ENCODE results near the gene DSTN.

DSTN gene

DNA sequence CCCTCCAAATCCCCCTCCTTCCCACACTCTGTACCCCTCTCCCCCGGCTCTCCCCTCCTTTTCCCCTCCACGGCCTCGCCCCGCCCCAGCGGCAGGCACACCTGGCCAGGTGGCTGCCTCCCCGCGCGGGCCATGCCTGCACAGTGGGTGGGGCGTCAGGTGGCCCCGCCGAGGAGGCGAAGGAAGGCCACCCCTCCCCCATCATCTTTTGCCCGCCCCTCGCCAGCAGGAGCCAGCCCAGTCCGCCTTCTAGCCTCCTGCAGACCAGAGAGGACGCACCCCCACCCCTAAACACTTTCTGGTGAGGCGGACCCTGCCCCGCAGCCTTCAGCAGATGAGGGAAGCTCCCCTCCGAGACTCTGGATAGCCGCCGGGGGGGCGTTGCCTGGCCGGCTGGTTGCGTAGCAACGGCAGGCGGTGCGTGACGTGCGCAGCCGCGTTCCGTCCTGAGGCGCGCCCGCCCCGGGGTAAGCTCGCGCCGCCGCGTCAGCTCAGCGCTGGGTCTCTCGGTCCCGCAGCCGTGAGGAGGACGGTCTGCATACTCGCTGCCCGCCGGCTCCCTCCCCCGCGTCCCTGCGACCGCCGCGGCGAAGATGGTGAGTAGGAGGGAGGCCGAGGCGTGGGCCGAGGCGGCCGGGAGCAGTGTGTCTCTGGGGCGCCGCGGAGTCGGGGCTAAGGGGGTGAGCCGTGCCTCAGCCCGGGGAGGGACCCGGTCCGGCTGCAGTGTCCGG lies at the start of gene DSTN:
Gene DSTN (plus strand): TSS at position 460 of the 731 bp plus-strand sequence. CDS start 134 bp downstream, at position 594.
- peak; percentile 94 for DNase-seq (ENCODE audit: low spot score)

DNA sequence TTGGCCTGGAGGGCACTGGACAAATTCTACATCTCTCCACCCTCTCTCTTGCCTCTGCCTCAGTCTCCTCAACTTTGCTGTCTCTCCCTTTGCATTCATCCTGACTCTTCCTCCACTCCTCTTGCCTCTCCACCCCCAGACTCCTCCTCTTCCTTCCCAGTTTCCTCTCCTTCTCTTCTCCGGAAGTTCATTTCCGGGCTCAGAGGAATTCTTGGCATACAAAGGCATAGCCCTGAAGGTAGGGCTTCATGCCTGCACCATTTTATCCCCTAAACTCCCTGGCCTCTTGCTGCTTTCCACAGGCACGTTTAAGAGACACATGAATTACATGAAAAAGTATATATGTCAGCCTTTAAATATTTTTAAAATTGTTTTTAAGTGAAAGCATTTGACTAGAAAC lies 49.3 kb upstream of the DSTN start:
- DNase-seq (ENCODE audit: low spot score), result no peak

DNA sequence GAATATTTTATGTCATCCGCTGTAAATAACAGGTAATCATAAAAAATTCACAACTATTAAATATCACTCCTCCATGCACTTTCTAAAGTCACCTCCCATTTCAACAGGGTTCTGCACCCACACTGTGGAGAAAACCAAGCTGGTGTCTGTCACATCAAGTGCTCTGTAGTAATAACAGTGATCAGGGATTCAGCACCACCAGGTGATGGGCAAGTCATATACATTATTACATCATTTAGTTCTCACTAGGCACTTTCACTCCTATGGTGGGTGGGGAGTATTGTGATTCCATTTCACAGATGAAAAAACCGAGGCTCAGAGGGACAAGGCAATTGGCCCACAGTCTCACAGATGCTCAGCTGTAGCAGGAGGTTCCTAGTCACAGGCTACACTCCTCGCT lies 47.3 kb upstream of the DSTN start:
- no peak for DNase-seq (ENCODE audit: low spot score)

DNA sequence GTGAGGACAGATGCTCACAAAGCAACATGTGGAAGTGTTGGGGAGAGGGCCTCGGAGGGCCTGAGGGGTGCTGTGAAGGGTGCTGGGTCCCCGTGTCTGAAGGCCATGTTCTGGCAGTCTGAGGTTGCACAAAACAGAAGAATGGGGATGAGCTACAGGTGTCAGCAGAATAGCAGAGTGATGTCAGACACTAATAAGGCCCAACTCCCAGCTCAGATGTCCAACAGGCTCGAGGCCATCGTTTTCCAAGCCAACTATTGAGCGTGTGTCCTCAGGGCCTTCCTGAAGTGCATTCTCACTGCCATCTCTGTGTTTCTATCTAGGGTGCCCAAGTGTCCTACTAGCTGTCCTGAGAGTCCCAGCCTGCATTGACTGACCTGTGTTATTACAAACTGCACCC lies 46.5 kb upstream of the DSTN start:
- DNase-seq (ENCODE audit: low spot score), result no peak

DNA sequence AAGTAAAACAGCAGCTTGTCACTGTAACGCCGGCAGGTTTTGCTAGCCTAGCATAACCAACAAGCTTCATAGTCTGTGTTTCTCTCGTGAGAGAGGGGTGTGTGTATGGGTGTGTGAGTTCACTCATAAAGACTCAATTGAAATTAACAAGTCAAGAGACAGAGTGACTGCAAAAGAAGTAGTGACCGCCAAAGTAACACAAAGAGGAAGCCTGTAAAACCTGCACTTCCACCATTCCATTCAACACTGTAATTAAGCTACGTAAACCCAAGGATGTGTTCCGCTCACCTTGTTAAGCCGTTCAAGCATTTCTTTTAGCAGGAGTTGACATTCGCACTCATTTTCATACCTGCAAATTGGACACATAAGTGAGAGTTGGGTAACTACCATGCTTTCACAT lies 45.3 kb upstream of the DSTN start:
- no peak for DNase-seq (ENCODE audit: low spot score)

DNA sequence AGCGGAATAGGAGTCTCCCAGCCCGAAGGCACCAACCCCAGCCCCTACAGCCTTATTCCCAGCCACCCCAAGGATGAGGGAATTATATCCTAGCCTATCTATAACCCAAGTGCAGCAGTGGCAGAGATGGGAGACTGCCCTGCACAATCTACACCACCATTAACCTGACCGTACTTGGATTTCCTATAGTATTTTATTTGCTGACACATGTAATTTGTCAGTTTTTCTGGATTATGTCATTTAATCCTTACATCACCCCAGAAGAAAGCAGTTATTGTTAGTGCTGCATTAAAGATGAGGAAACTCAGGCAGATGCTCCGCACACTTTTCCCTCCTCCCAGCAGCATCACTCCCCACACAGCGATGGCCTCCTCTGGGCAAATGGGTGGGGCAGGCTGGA lies 44.7 kb upstream of the DSTN start:
- DNase-seq (ENCODE audit: low spot score), result no peak

DNA sequence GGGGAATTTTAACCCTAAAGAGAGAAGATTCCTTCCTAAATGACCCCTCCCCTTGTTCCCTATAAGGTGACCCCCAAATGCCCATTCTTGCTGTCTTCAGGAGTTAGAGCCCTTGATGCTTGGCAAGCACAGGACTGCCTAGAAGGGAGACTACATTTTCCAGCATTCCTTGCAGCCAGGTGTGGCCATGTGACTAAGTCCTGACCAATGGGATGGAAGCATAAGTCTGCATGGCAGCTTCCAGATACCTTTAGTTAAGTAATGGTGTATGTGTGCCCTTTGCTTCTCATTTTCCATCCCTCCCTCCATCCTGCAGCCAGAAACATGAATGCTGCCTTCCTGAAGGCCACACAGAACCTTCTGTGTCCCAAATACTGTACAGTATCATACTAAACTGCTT lies 44.2 kb upstream of the DSTN start:
- DNase-seq (ENCODE audit: low spot score), result peak; percentile 76

DNA sequence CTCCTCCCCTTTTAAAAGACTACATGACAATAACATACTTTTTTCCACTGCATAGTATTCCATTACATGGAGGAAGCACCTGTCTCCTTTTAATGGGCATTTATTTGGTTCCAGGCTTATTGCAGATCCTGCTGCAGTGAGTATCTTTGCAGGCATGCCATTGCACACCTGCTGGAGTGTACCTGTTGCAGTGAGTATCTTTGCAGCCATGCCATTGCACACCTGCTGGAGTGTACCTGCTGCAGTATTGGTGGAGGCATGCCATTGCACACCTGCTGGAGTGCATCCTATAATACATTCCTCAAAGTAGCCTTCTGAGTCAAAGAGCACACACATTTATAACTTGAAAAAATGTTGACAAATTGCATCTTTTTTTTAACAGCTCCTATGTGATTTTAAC lies 40.3 kb upstream of the DSTN start:
- DNase-seq (ENCODE audit: low spot score), result no peak

DNA sequence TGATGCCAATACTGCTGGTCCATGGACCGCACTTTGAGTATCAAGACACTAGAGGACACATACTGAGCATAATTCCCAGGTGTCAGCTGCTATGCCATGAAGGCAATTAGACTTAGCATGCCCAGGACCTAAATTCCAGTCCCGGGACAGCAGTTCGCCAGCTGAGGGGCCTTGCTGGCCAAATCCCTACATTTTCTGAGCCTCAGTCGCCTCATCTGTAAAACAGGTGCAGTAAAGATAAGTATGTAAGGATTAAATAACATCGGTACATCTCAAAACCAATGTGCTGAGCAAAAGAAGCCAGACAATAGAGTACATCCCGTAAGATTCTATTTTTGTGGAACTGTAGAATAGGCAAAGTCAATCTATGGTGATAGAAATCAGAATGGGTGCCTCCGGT lies 39.7 kb upstream of the DSTN start:
- no peak for DNase-seq (ENCODE audit: low spot score)

DNA sequence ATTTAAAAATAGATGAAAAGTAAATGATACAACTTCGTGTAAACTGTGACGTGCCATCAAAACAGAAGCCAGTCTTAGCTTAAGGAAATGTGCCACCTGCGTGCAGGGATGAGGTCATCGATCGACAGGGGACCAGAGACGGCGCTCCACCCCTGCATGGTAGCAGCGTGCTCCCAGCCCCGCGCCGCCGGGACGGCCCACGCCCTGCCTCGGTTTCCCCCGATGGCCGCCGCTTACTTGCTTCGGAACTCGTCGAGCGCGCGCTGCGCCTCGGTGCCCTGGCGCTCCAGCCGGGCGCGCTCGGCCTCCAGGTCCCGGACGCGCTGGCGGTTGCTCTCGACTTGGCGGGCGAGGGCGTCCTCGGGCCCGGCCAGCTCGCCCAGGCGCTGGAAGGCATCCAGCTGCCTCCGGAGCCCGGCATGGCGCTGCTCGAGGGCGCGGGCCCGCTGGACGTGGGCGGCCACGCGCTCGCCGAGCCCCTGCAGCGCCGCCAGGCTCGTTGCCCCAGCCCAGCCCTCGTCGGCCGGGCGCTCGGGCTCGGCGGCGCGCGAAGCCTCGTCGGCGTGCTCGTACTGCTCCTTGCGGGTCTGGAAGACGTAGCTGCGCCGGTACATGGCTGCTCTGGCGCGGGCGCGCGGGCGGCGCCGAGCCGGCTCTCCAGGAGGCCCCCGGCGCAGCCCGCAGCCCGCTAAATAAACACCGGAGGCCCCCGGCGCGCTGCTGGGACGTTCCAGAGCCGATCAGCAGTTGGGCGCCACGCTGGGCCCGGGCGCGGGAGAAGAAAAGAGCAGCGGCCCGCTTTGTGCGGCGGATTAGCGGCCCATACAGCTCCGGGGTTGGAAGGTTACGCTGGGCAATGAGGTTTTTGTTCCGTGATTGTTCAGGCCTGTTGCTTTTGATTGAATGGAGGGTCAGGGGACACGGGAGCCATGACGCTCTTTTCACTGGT lies 38.9 kb upstream of the DSTN start, which contains the start of gene BFSP1:
Gene BFSP1 (minus strand): TSS at position 664 of the 949 bp plus-strand sequence. CDS start 50 bp downstream, at position 614.
- DNase-seq (ENCODE audit: low spot score), result peak; percentile 77

DNA sequence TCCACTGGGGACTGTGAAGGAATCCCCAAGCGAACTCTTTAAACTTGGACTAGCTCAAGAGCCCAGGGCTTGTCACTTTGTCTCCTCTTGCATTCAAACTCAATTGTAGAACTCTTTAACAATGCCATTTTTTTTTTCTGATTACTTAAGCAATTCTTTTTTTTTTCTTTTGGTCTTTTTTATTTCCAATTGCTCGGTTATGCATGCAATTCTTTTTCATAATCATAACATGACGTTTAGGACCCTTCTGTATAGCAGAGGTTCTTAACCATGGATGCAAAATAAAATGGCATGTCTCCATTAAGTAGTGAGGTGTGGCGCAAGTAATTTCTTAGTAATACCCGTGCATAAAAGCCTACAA lies 38.2 kb upstream of the DSTN start:
- DNase-seq (ENCODE audit: low spot score), result no peak

DNA sequence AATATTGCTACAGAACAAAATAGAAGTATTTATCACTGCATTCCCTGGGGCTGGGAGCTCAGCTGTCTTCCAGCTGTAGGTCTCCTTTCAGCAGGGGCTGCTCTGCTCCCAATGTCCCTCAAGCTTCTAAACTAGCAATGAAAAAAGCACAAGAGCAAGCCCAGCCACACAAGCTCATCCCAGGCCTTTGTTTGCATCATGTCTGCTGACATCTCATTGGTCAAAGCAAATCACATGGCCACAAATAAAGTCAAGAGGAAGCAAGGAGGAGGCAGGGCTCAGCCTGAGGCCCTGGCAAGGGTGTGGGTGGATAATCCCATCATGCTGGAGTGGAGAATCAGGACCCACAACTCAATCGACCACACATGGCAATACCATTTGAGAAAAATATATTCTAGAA lies 36.5 kb upstream of the DSTN start:
- peak; percentile 76 for DNase-seq (ENCODE audit: low spot score)

DNA sequence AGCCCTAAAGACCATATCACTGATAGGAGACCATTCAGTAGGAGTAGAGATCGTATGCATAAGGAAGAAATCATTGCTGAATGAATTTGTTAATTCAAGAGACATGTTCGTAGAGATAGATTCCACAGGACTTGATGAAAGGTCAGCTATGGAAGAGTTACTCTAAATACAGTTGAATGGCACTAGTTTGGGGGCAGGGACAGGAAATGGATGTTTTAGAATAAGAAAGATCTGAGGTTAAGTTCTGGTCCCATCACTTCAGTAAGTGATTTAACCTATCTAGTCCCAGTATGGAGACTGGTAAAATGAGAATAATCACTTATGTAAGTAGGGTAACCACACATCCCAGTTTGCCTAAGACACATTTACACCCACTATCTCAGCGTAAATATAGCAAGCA lies 35.8 kb upstream of the DSTN start:
- DNase-seq (ENCODE audit: low spot score), result no peak

DNA sequence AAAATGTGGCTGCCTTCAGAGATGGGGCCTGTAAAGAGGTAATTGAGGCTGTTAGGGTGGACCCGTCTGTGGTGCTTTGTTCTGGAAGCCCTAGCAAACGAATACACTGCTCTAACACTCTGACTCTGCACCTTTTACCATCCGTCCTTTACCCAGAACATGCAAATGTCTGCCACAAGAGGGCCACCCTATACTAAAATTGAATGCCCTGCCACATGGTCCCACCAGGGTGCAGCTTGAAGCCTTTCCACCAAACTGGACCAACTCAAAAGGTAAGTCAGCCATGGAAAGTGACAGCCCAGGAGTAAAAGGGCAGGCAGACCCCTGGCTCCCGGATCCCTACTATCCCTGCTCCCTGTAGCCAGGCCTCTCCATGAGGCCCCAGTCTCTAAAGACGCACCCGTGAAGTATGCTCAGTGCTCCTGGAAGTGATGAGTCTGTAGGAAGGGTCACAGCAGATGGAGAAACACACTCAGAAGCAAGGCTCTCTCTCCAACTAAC lies 32.9 kb upstream of the DSTN start:
- peak; percentile 88 for DNase-seq (ENCODE audit: low spot score)

DNA sequence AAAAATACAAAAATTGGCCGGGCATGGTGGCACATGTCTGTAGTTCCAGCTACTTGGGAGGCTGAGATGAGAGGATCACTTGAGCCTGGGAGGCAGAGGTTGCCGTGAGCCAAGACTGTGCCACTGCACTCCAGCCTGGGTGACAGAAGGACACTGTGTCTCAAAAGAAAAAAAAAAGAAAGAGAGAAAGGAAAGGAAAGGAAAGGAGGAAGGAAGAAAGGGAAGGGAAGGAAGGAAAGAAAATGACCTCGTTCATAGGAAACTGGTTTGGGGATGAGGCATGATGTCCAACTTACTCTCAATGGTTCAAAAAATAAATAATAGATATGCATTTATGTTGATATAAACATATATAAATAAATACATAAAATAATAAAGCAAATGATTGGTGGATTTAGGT lies 31.9 kb upstream of the DSTN start:
- no peak for DNase-seq (ENCODE audit: low spot score)

DNA sequence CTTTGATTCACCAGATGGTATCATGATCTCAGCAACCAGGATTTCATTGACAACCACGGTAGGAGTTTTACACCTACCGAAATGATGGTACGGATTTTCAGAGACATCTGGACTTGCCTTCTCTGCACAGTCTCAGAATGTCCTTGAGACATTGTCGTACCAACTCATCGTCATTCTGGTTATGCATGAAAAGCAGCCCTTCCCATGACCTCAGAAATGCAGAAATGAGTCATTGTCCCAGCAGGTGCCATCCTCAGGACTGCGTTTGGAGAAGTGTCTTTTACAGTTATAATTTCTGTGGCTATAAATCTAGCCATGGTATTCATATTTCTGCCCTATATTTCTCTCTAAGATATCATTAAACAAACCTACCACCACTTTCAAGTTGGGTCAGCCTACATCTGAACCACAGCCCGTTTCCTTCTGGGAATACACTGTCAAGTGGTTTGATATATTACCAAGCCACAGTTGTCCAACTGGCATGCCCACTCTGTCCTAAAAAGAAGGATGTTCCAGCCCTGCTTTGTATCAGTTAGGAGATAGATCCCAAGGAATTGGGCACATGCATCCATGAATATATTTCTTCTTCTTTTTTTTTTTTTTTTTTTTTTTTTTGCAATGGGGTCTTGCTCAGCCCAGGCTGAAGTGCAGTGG lies 31.2 kb upstream of the DSTN start:
- no peak for DNase-seq (ENCODE audit: low spot score)

DNA sequence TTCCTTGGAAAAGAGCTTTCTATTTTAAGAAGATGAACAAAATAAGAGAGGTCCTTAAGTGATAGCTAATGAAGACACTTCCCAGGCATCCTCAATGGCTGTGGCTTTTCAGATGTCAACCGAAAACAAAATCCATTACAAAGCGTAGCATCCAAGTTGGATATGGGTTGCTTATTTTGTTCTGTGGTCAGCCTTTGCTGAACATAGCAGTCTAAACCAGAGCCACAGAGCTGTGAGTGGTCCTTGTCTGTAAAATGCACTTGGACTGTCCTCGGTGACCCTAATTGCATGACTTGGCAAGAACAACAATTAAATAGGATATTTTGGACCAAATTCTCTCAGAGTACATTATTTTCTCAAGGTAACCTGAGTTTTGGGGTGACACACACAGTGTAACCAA lies 28.3 kb upstream of the DSTN start:
- DNase-seq (ENCODE audit: low spot score), result no peak

DNA sequence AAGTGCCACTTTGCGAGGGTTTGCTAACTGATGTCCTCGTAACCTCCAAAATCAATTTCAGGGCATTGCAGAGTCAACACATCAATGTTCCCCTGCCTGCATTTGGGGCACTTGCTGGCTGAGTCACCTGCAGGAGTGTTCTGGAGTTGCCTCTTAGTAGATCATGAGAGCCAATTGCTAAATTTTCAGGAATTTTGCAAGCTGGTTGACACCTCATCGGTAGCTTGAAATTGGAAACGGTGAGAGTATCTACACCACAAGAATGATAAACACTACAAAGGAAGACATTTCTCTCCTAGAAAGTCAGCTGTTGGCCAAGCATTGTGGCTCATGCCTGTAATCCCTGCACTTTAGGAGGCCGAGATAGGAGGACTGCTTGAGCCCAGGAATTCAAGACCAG lies 27.9 kb upstream of the DSTN start:
- no peak for DNase-seq (ENCODE audit: low spot score)

DNA sequence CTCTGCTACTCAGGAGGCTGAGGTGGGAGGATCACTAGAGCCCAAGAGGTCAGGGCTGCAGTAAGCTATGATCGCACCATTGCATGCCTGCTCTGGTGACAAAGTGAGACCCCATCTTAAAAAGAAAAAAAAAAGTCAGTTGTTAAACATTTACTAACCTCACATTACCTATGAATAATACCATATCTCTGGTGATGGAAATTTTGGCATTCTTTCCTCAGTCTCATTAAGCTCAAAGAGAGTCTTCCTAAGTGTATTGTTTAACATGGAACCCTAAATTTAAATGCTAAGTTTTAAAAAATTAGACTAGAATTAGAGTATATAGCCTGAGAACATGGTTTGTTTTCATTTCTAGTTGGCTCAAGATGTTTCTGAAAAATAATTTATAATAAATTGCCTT lies 27.4 kb upstream of the DSTN start:
- no peak for DNase-seq (ENCODE audit: low spot score)

DNA sequence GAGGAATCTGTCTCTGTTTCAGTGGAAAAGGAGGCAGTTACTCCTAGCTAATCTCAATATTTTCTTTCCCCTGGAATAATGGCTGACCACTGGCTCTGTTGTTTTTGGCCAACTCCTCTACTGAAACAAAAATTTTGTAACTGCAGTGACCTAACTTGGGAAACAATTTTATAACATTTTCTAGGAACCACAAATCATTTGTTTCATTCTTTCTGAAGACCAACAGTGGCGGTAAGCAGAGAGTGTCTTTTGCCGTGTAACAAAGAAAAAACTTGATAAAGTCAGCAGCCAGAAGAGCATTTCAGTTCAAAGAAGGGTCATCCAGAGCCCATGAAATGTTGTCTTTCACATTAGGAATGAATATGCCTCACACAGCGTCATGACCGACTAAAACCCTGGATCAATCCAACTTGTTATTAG lies 26.9 kb upstream of the DSTN start:
- DNase-seq (ENCODE audit: low spot score), result no peak

DNA sequence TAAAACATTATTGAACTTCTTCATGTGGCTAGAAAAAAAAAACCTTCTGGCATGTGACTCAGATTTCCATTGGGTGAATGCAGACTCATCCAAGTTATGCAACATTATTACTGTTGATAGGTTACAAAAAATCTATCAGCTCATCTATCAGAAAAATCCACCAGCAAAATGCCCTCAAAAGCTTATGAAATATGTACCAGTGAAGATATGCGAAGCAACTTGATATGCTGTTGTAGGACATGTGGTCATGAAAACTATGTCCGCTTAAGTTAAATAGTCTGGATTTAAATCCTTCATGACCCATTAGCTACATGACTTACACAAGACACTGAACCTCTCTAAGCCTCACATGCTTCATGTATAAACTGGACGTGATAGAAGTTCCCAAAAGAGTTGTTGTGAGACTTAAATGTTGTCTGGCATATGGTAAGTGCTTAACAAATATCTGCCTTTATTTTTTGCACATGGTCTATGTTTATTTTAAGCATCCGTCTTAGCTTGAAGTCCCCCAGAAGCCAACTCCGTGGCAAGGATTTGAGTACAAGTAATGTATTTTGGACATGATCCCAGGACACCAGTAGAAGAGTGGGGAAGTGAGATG lies 26.2 kb upstream of the DSTN start:
- DNase-seq (ENCODE audit: low spot score), result no peak

DNA sequence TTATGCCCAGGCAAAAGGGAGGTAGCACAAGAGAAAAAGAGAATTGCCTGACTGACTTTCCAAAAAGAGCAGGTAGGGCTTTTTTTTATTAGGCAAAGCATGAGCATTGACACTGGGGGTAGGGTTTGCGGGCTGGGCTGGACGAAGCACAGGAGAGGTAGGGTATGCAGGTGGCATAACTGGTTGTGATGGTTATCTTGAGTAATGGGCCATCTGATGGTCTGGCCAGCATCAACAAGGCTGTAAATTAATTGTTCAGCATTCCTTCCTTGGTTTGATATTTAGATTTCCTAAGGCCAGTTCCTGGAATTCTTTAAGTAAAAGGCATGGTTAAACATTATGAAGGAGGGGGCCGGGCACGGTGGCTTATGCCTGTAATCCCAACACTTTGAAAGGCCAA lies 24.7 kb upstream of the DSTN start:
- DNase-seq (ENCODE audit: low spot score), result no peak
